AG04449 (cell line): ENCODE measurements around the gene PLCL1.

Experiments
- CTCF ChIA-PET: fragments of 350-600 bp; formaldehyde crosslinking; extraction: SDS; loops from one replicate; lab custom pipeline; 2021; ENCODE audit warnings: antibody characterized with exemption; lab: Yijun Ruan, JAX
- POLR2A ChIA-PET: fragments of 400-600, 350-600 bp; formaldehyde crosslinking; extraction: SDS; loops from one replicate; lab custom pipeline; 2020; ENCODE audit warnings: antibody characterized with exemption, inconsistent platforms; lab: Yijun Ruan, JAX
- DNase-seq: peaks from one replicate; pipeline ENCODE4 v3.0.0-alpha.2; 2010; ENCODE audit warnings: low read depth, low spot score
- H3K4me3 ChIP-seq: 2 replicates; pipeline ENCODE4 v1.5.1; 2011; ENCODE audit warnings: low read depth, mild to moderate bottlenecking, control low read depth, low read length
- CTCF ChIP-seq: IDR thresholded peaks from one replicate; pipeline ENCODE4 v1.5.1; 2011; ENCODE audit warnings: mild to moderate bottlenecking, moderate library complexity, low read length, control low read depth, inconsistent platforms; ENCODE audit not compliant: insufficient read depth; ENCODE audit errors: missing control alignments

The PLCL1 gene

DNA sequence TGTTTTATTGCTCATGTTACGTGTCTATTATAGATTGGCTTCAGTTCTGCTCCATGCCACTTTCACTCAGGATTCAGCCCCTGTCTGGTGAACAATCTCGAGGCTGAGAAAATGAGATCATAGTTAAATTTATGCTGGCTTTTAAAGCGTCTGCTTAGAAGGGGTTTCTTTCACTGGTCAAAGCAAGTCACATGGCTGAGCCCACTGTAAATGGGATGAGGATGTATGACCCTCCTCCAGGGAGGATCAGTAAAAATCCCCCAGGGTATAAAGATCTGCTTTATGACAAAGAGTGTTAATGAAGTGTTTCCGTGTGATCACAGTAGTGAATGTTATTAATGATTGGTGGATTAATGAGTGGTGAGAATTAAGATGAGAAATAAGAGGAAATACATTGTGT is 6.2 kb upstream of the PLCL1 start:
- no peak overlapping the region for H3K4me3 ChIP-seq
- no peak for DNase-seq
- ChIA-PET CTCF (interaction anchor here (5.3 kb wide), 1 partner anchor 329 kb away, joined by 42 read pairs; no protein-coding TSS in a partner anchor), POLR2A (no interaction called here)
- TF ChIP-seq CTCF = no peak

GRCh38 chr2:197799068-197799467 is 5.3 kb upstream of the PLCL1 start:
- no peak for DNase-seq
- POLR2A ChIA-PET = no interaction called here
- no peak overlapping the region for H3K4me3 ChIP-seq
- CTCF ChIA-PET = interaction anchor here (5.3 kb wide), 1 partner anchor 328 kb away, joined by 42 read pairs; no protein-coding TSS in a partner anchor
- no peak for TF ChIP-seq CTCF

- CTCF ChIA-PET = interaction anchor here (1.2 to 5.3 kb wide), 4 partner anchors 38 to 498 kb away, joined by 3 to 42 read pairs (median 16); no protein-coding TSS in a partner anchor
- POLR2A ChIA-PET = no interaction called here
- DNase-seq = no peak
- H3K4me3 ChIP-seq = no peak overlapping the region
- no peak for TF ChIP-seq CTCF
These were observed 4.3 kb upstream of the PLCL1 start for GRCh38 chr2:197800091-197800490.

- no peak overlapping the region for H3K4me3 ChIP-seq
- DNase-seq = no peak
- no peak for TF ChIP-seq CTCF
- CTCF ChIA-PET = interaction anchor here (1.0 to 5.3 kb wide), 5 partner anchors 37 to 497 kb away, joined by 3 to 42 read pairs (median 6); no protein-coding TSS in a partner anchor
- POLR2A ChIA-PET = no interaction called here
These were observed 3.4 kb upstream of the PLCL1 start for GRCh38 chr2:197801033-197801432.

DNA sequence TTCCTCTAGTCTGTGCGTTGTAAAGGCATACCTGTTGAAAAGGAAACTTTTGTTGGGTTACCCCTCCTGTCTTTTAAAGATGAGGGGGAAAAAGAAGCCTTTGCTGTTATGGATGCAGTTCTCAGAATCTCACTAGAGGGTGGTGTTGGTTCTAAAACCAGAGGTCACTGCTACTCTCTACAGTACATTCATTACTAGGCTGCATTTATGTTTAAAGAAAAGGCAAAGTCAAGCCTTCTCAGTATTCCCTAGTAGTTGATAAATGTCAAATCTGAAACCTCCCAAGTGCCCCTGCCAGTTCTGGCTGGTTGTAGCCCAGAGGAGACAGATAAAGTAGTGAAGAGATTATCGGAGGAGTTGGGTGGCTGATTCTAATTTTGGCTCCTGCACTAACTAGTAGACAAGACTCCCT is 1.4 kb upstream of the PLCL1 start:
- POLR2A ChIA-PET = no interaction called here
- H3K4me3 ChIP-seq = no peak overlapping the region
- peak; percentile 71 for TF ChIP-seq CTCF
- CTCF ChIA-PET = interaction anchor here (1.0 to 4.5 kb wide), 5 partner anchors 250 to 494 kb away, joined by 3 to 38 read pairs (median 6); no protein-coding TSS in a partner anchor
- DNase-seq = no peak

- CTCF ChIA-PET = interaction anchor here (1.0 to 4.5 kb wide), 7 partner anchors 180 to 492 kb away, joined by 3 to 38 read pairs (median 5); no protein-coding TSS in a partner anchor
- DNase-seq = no peak
- peak overlapping the region; percentile 67 for H3K4me3 ChIP-seq
- POLR2A ChIA-PET = no interaction called here
- no peak for TF ChIP-seq CTCF
These were observed 643 bp downstream of the PLCL1 start for GRCh38 chr2:197804758-197805714.
